GM23338 (cell line): ENCODE measurements around the gene MAD1L1. TPM values are rescaled to one million over a fixed set of nuclear protein-coding genes. Genes with fewer than 3 reads are reported as not detected.

ENCODE experiments used
- ATAC-seq: fragments of 200-7000 bp; cut with Tn5 transposase; 3 replicates; pipeline ENCODE4 v1.9.1; 2020
- DNase-seq: peaks from one replicate; pipeline ENCODE4 v3.0.0-alpha.2; 2015; ENCODE audit warnings: low spot score
- H2AFZ ChIP-seq: fragments of 200-600 bp; sonication (generic); 2 replicates; pipeline ENCODE4 v1.8.0; 2016; ENCODE audit warnings: antibody characterized with exemption, mild to moderate bottlenecking, moderate library complexity
- H3F3A ChIP-seq: fragments of 200-600 bp; sonication (generic); replicated peaks from 2 replicates; pipeline ENCODE4 v1.8.0; 2017; ENCODE audit warnings: antibody characterized with exemption, mixed run types, low read depth
- H3K27ac ChIP-seq: fragments of 200-600 bp; sonication (generic); 2 replicates; pipeline ENCODE4 v1.6.1; 2016; ENCODE audit warnings: low read depth
- H3K27me3 ChIP-seq: fragments of 200-600 bp; sonication (generic); 2 replicates; pipeline ENCODE4 v1.8.0; 2016; ENCODE audit warnings: mild to moderate bottlenecking, mixed run types, moderate library complexity; ENCODE audit not compliant: insufficient read depth
- H3K36me3 ChIP-seq: fragments of 200-600 bp; sonication (generic); 2 replicates; pipeline ENCODE4 v1.8.0; 2016; ENCODE audit warnings: mild to moderate bottlenecking; ENCODE audit not compliant: insufficient read depth
- H3K4me1 ChIP-seq: fragments of 200-600 bp; sonication (generic); 2 replicates; pipeline ENCODE4 v1.8.0; 2016; ENCODE audit warnings: mild to moderate bottlenecking, moderate library complexity; ENCODE audit not compliant: insufficient read depth
- H3K4me2 ChIP-seq: fragments of 200-600 bp; sonication (generic); 2 replicates; pipeline ENCODE4 v1.7.1; 2017; ENCODE audit warnings: mixed run types
- H3K4me3 ChIP-seq: fragments of 200-600 bp; sonication (generic); 2 replicates; pipeline ENCODE4 v1.6.1; 2016; ENCODE audit warnings: mixed run types
- H3K79me2 ChIP-seq: fragments of 200-600 bp; sonication (generic); replicated peaks from 2 replicates; pipeline ENCODE4 v1.8.0; 2017; ENCODE audit warnings: mild to moderate bottlenecking; ENCODE audit not compliant: insufficient read depth
- H3K9me2 ChIP-seq: fragments of 200-600 bp; sonication (generic); 2 replicates; pipeline ENCODE4 v1.8.0; 2017; ENCODE audit not compliant: insufficient read depth
- H4K20me1 ChIP-seq: fragments of 200-600 bp; sonication (generic); replicated peaks from 2 replicates; pipeline ENCODE4 v1.8.0; 2017; ENCODE audit warnings: mild to moderate bottlenecking; ENCODE audit not compliant: insufficient read depth
- H3K27ac Mint-ChIP-seq: 2 replicates; pipeline ENCODE4 v1.8.0; 2020; ENCODE audit warnings: inconsistent platforms, mild to moderate bottlenecking, moderate library complexity, mixed read lengths
- H3K27me3 Mint-ChIP-seq: 3 replicates; pipeline ENCODE4 v1.8.0; 2022; ENCODE audit warnings: low read depth, mild to moderate bottlenecking, moderate library complexity, mixed read lengths, inconsistent platforms; ENCODE audit not compliant: insufficient read depth, poor library complexity
- H3K36me3 Mint-ChIP-seq: 3 replicates; pipeline ENCODE4 v1.8.0; 2021; ENCODE audit warnings: low read depth, mild to moderate bottlenecking, inconsistent platforms, moderate library complexity, mixed read lengths
- H3K4me1 Mint-ChIP-seq: 3 replicates; pipeline ENCODE4 v1.8.0; 2020; ENCODE audit warnings: mild to moderate bottlenecking, inconsistent platforms, mixed read lengths
- H3K4me3 Mint-ChIP-seq: 3 replicates; pipeline ENCODE4 v1.8.0; 2021; ENCODE audit warnings: moderate library complexity, mild to moderate bottlenecking, inconsistent platforms, mixed read lengths
- H3K9me3 Mint-ChIP-seq: 3 replicates; pipeline ENCODE4 v1.8.0; 2020; ENCODE audit warnings: moderate library complexity, mild to moderate bottlenecking, inconsistent platforms, mixed read lengths
- CREB1 ChIP-seq: fragments of 250-450 bp; sonication (Bioruptor Pico); IDR thresholded peaks from 2 replicates; pipeline ENCODE4 v1.5.0; 2020; ENCODE audit warnings: low read depth, mild to moderate bottlenecking, moderate library complexity
- ETS1 ChIP-seq: IDR thresholded peaks from 2 replicates; pipeline ENCODE4 v1.6.1; 2016; ENCODE audit warnings: antibody characterized with exemption
- EZH2 ChIP-seq: fragments of 200-600 bp; sonication (generic); IDR thresholded peaks from one replicate; pipeline ENCODE4 v1.8.0; 2017; ENCODE audit warnings: antibody characterized with exemption, mild to moderate bottlenecking, low read depth; ENCODE audit not compliant: unreplicated experiment
- EZH2phosphoT487 ChIP-seq: fragments of 200-600 bp; sonication (generic); IDR thresholded peaks from one replicate; pipeline ENCODE4 v1.8.1; 2018; ENCODE audit warnings: antibody characterized with exemption; ENCODE audit not compliant: unreplicated experiment
- JUNB ChIP-seq: IDR thresholded peaks from one replicate; pipeline ENCODE4 v1.6.1; 2016; ENCODE audit warnings: antibody characterized with exemption; ENCODE audit not compliant: unreplicated experiment
- NANOG ChIP-seq: IDR thresholded peaks from 2 replicates; pipeline ENCODE4 v1.6.1; 2016; ENCODE audit warnings: antibody characterized with exemption, borderline replicate concordance
- POLR2AphosphoS5 ChIP-seq: IDR thresholded peaks from 2 replicates; pipeline ENCODE4 v1.6.1; 2016; ENCODE audit warnings: antibody characterized with exemption, low read depth
- STAT1 ChIP-seq: IDR thresholded peaks from one replicate; pipeline ENCODE4 v1.6.1; 2016; ENCODE audit warnings: antibody characterized with exemption; ENCODE audit not compliant: unreplicated experiment
- ZNF114 ChIP-seq: fragments of 250-450 bp; sonication (Bioruptor Pico); IDR thresholded peaks from 2 replicates; pipeline ENCODE4 v1.5.0; 2020; ENCODE audit warnings: mild to moderate bottlenecking, moderate library complexity
- ZNF331 ChIP-seq: fragments of 250-450 bp; sonication (Bioruptor Pico); IDR thresholded peaks from 2 replicates; pipeline ENCODE4 v1.5.0; 2020; ENCODE audit warnings: low read depth, mild to moderate bottlenecking, moderate library complexity
- polyA plus RNA-seq: library from polyadenylated mRNA; unstranded; fragments of >200 nt; fragmentation: Nextera tagmentation; extraction: Ambion mirVana; gene quantifications from 2 replicates; pipeline ENCODE4 v1.2.1, GENCODE V29; 2016
- total RNA-seq: library from RNA; depleted of rRNA; stranded (reverse); fragments of >200 nt; shearing (Covaris generic); gene quantifications from 2 replicates; pipeline ENCODE4 v1.2.3, GENCODE V29; 2014
- TF ChIP-seq, protein P1 (sequence below): fragments of 250-450 bp; sonication (Bioruptor Pico); IDR thresholded peaks from 2 replicates; pipeline ENCODE4 v1.5.0; 2020; ENCODE audit warnings: mild to moderate bottlenecking, moderate library complexity
- TF ChIP-seq, protein P2 (sequence below), 2 experiments: fragments of 200-600 bp in 1 of 2; sonication (generic) in 1 of 2; conservative IDR thresholded peaks; 2 replicates each; pipeline versions ENCODE4 v1.5.1 to v1.6.1; 2016 to 2017; ENCODE audit warnings: antibody characterized with exemption in 2 of 2, low read depth in 2 of 2, mild to moderate bottlenecking in 2 of 2, moderate library complexity in 1 of 2
- TF ChIP-seq, protein P3 (sequence below): IDR thresholded peaks from one replicate; pipeline ENCODE4 v1.6.1; 2018; ENCODE audit warnings: antibody characterized with exemption; ENCODE audit not compliant: unreplicated experiment

MAD1L1 gene
- total and polyA plus RNA-seq, 2 experiments from 2014 or later, result 40.3 to 59.3 TPM

- no peak overlapping the region for H3K4me3 ChIP-seq
- H2AFZ ChIP-seq, result no peak overlapping the region
- no peaks in the 10 kb centered on the region for H3K9me2 ChIP-seq
- Mint-ChIP-seq H3K4me1 (no peaks in the 10 kb centered on the region), H3K27ac (no peak overlapping the region), H3K36me3 (peaks cover 30% of the 10 kb centered on the region), H3K4me3 (no peak overlapping the region), H3K27me3 (peaks cover 5% of the 10 kb centered on the region), H3K9me3 (peaks cover 8% of the 10 kb centered on the region)
- no peak overlapping the region for H3K27ac ChIP-seq
- ATAC-seq (no peak), DNase-seq (no peak)
- no peaks in the 10 kb centered on the region for H3F3A ChIP-seq
- no peaks in the 10 kb centered on the region for H4K20me1 ChIP-seq
- H3K27me3 ChIP-seq, result no peaks in the 10 kb centered on the region
- no peak overlapping the region for H3K4me2 ChIP-seq
- TF ChIP-seq CREB1 (CRISPR knock-in tag) (no peak), EZH2 (no peak), JUNB (no peak), ETS1 (no peak), EZH2phosphoT487 (no peak), ZNF114 (CRISPR knock-in tag) (no peak), NANOG (no peak), STAT1 (no peak), ZNF331 (no peak), POLR2AphosphoS5 (no peak)
- TF ChIP-seq, protein P1, sequence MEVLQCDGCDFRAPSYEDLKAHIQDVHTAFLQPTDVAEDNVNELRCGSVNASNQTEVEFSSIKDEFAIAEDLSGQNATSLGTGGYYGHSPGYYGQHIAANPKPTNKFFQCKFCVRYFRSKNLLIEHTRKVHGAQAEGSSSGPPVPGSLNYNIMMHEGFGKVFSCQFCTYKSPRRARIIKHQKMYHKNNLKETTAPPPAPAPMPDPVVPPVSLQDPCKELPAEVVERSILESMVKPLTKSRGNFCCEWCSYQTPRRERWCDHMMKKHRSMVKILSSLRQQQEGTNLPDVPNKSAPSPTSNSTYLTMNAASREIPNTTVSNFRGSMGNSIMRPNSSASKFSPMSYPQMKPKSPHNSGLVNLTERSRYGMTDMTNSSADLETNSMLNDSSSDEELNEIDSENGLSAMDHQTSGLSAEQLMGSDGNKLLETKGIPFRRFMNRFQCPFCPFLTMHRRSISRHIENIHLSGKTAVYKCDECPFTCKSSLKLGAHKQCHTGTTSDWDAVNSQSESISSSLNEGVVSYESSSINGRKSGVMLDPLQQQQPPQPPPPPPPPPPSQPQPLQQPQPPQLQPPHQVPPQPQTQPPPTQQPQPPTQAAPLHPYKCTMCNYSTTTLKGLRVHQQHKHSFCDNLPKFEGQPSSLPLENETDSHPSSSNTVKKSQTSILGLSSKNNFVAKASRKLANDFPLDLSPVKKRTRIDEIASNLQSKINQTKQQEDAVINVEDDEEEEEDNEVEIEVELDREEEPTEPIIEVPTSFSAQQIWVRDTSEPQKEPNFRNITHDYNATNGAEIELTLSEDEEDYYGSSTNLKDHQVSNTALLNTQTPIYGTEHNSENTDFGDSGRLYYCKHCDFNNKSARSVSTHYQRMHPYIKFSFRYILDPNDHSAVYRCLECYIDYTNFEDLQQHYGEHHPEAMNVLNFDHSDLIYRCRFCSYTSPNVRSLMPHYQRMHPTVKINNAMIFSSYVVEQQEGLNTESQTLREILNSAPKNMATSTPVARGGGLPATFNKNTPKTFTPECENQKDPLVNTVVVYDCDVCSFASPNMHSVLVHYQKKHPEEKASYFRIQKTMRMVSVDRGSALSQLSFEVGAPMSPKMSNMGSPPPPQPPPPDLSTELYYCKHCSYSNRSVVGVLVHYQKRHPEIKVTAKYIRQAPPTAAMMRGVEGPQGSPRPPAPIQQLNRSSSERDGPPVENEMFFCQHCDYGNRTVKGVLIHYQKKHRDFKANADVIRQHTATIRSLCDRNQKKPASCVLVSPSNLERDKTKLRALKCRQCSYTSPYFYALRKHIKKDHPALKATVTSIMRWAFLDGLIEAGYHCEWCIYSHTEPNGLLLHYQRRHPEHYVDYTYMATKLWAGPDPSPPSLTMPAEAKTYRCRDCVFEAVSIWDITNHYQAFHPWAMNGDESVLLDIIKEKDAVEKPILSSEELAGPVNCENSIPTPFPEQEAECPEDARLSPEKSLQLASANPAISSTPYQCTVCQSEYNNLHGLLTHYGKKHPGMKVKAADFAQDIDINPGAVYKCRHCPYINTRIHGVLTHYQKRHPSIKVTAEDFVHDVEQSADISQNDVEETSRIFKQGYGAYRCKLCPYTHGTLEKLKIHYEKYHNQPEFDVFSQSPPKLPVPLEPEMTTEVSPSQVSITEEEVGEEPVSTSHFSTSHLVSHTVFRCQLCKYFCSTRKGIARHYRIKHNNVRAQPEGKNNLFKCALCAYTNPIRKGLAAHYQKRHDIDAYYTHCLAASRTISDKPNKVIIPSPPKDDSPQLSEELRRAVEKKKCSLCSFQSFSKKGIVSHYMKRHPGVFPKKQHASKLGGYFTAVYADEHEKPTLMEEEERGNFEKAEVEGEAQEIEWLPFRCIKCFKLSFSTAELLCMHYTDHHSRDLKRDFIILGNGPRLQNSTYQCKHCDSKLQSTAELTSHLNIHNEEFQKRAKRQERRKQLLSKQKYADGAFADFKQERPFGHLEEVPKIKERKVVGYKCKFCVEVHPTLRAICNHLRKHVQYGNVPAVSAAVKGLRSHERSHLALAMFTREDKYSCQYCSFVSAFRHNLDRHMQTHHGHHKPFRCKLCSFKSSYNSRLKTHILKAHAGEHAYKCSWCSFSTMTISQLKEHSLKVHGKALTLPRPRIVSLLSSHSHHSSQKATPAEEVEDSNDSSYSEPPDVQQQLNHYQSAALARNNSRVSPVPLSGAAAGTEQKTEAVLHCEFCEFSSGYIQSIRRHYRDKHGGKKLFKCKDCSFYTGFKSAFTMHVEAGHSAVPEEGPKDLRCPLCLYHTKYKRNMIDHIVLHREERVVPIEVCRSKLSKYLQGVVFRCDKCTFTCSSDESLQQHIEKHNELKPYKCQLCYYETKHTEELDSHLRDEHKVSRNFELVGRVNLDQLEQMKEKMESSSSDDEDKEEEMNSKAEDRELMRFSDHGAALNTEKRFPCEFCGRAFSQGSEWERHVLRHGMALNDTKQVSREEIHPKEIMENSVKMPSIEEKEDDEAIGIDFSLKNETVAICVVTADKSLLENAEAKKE (CRISPR knock-in tag), result no peak
- TF ChIP-seq, protein P2, sequence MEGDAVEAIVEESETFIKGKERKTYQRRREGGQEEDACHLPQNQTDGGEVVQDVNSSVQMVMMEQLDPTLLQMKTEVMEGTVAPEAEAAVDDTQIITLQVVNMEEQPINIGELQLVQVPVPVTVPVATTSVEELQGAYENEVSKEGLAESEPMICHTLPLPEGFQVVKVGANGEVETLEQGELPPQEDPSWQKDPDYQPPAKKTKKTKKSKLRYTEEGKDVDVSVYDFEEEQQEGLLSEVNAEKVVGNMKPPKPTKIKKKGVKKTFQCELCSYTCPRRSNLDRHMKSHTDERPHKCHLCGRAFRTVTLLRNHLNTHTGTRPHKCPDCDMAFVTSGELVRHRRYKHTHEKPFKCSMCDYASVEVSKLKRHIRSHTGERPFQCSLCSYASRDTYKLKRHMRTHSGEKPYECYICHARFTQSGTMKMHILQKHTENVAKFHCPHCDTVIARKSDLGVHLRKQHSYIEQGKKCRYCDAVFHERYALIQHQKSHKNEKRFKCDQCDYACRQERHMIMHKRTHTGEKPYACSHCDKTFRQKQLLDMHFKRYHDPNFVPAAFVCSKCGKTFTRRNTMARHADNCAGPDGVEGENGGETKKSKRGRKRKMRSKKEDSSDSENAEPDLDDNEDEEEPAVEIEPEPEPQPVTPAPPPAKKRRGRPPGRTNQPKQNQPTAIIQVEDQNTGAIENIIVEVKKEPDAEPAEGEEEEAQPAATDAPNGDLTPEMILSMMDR (conservative IDR thresholded peaks at IDR 0.05; ENCODE audit: low read depth in 2 of 2), result no peak
- TF ChIP-seq, protein P3, sequence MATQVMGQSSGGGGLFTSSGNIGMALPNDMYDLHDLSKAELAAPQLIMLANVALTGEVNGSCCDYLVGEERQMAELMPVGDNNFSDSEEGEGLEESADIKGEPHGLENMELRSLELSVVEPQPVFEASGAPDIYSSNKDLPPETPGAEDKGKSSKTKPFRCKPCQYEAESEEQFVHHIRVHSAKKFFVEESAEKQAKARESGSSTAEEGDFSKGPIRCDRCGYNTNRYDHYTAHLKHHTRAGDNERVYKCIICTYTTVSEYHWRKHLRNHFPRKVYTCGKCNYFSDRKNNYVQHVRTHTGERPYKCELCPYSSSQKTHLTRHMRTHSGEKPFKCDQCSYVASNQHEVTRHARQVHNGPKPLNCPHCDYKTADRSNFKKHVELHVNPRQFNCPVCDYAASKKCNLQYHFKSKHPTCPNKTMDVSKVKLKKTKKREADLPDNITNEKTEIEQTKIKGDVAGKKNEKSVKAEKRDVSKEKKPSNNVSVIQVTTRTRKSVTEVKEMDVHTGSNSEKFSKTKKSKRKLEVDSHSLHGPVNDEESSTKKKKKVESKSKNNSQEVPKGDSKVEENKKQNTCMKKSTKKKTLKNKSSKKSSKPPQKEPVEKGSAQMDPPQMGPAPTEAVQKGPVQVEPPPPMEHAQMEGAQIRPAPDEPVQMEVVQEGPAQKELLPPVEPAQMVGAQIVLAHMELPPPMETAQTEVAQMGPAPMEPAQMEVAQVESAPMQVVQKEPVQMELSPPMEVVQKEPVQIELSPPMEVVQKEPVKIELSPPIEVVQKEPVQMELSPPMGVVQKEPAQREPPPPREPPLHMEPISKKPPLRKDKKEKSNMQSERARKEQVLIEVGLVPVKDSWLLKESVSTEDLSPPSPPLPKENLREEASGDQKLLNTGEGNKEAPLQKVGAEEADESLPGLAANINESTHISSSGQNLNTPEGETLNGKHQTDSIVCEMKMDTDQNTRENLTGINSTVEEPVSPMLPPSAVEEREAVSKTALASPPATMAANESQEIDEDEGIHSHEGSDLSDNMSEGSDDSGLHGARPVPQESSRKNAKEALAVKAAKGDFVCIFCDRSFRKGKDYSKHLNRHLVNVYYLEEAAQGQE, result no peak
- no peaks in the 10 kb centered on the region for H3K36me3 ChIP-seq
- no peaks in the 10 kb centered on the region for H3K79me2 ChIP-seq
- no peaks in the 10 kb centered on the region for H3K4me1 ChIP-seq
These were observed 31.4 kb upstream of the MAD1L1 start for GRCh38 chr7:2264158-2264557.
